ENCODE measurements around the gene SORCS2.

- TF ChIP-seq EZH2 (IDR thresholded peaks at IDR 0.05; ENCODE audit: low read length) = no peak
- no peak for TF ChIP-seq CTCF (optimal IDR thresholded peaks at IDR 0.05 in 1 of 3, IDR thresholded peaks at IDR 0.05 in 1 of 3, conservative IDR thresholded peaks at IDR 0.05 in 1 of 3; ENCODE audit: extremely low read depth in 1 of 3, insufficient read depth in 2 of 3, low read length in 3 of 3)
Observed at GRCh38 chr4:7585768-7586167, 393.4 kb downstream of the SORCS2 start.

Data from keratinocyte (primary cell).